ENCODE measurements around the gene BICD1.

DNA sequence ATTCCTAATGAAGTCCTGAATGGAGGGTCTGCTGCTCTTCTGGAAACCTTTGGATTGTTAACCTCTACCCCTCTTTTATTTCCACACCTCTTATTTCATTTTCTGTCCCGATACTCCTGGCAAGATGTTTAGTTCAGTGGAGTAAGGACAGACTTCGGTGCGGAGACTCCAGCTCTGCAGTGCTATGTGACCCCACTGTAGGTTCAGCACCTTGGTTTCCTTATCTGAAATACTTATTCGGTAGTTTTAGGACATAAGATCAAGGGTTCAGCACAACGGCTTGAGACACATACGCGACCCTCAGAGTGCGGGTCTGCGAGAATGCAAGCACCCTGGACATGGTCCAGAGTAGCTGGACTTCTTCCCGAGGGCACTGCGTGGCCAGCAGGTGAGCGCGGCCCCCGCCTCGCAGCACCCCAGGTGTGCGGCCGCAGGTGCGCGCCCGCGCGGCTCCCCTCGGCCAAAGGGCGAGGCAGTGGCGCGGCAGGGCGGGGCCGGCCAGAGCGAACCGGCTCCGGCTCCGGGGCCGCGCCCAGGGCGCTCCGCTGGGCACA lies 292.2 kb downstream of the BICD1 start:
- TF ChIP-seq ZNF274 (IDR thresholded peaks at IDR 0.05; ENCODE audit: low read depth, low read length) (no peak), SUZ12 (IDR thresholded peaks at IDR 0.05; ENCODE audit: extremely low read depth, insufficient read depth, insufficient read length) (no peak)

Measured in NT2/D1 (cell line).